Muscle layer of duodenum (tissue), 2 donors: ENCODE measurements around the gene TMCC3.
"Not testable (repeated sequence)": the region's sequence is repeated elsewhere in the genome, so short reads cannot be mapped to it uniquely, and the experiment has no call there.

ENCODE experiments used
- H3K27ac ChIP-seq: one replicate; pipeline ENCODE4 v1.7.0; 2013; ENCODE audit warnings: mild to moderate bottlenecking, low read length
- H3K27me3 ChIP-seq: one replicate; pipeline ENCODE4 v1.7.0; 2013; ENCODE audit warnings: low read depth, mild to moderate bottlenecking, control low read depth, low read length
- H3K36me3 ChIP-seq, 2 donors: one replicate each; pipeline ENCODE4 v1.7.0; 2013; ENCODE audit warnings: low read length in 2 of 2, control low read depth in 1 of 2, mild to moderate bottlenecking in 1 of 2; ENCODE audit not compliant: insufficient read depth in 2 of 2, control insufficient read depth in 1 of 2
- H3K4me1 ChIP-seq, 2 donors: one replicate each; pipeline ENCODE4 v1.7.0; 2013; ENCODE audit warnings: low read length in 2 of 2, mild to moderate bottlenecking in 2 of 2, control low read depth in 1 of 2, moderate library complexity in 1 of 2; ENCODE audit not compliant: insufficient read depth in 2 of 2, control insufficient read depth in 1 of 2
- H3K4me3 ChIP-seq, 2 donors: one replicate each; pipeline ENCODE4 v1.7.0; 2013; ENCODE audit warnings: low read length in 2 of 2, low read depth in 1 of 2, mild to moderate bottlenecking in 1 of 2
- H3K9me3 ChIP-seq, 2 donors: one replicate each; pipeline ENCODE4 v1.7.0; 2013; ENCODE audit warnings: low read length in 2 of 2, control low read depth in 1 of 2, mild to moderate bottlenecking in 1 of 2; ENCODE audit not compliant: control insufficient read depth in 1 of 2
- donor health status: healthy.

TMCC3 gene

DNA sequence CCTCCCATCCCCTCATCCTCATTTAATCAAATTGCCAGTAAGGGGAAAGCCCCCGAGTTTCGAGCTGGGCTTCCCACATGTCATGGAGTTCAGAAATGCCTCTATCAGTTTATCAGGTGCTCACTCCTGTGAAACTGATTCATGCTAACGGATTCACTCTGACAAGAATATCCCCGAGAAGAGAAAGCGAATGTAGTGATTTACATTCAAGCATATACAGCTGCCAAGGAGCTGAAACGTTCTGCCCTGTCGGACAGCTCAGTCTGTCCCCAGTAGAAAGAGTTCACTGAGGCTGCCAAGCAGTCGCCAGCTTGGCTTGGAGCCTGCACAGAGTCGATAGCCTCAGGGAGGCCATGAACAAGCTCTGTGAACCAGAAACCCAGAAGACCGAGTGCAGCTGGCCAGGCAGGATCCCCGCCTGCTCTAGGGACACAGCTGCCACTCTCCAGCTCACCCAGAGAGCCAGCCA, 88.4 kb downstream of the TMCC3 start:
- Histone ChIP-seq H3K36me3 (no peaks in the 10 kb centered on the region), H3K9me3 (peaks cover 0 to 3% of the 10 kb centered on the region in 2 donors), H3K27me3 (no peaks in the 10 kb centered on the region), H3K4me3 (no peak overlapping the region), H3K27ac (no peak overlapping the region), H3K4me1 (no peaks in the 10 kb centered on the region)

- H3K4me1 ChIP-seq: no peaks in the 10 kb centered on the region
Observed at GRCh38 chr12:94560431-94561221, 89.7 kb downstream of the TMCC3 start.

GRCh38 chr12:94558612-94559011, 91.7 kb downstream of the TMCC3 start:
- H3K4me1 ChIP-seq: no peaks in the 10 kb centered on the region
- no peaks in the 10 kb centered on the region for H3K36me3 ChIP-seq
- H3K4me3 ChIP-seq: no peak overlapping the region
- H3K27me3 ChIP-seq: no peaks in the 10 kb centered on the region
- H3K9me3 ChIP-seq: peaks cover 0 to 3% of the 10 kb centered on the region in 2 donors
- no peak overlapping the region for H3K27ac ChIP-seq

More at GRCh38 chr12:94560431-94561221, 89.7 kb downstream of the TMCC3 start:
- Histone ChIP-seq H3K27me3 (no peaks in the 10 kb centered on the region), H3K9me3 (peaks cover 0 to 3% of the 10 kb centered on the region in 2 donors), H3K36me3 (no peaks in the 10 kb centered on the region), H3K27ac (no peak overlapping the region), H3K4me3 (no peak overlapping the region)

DNA sequence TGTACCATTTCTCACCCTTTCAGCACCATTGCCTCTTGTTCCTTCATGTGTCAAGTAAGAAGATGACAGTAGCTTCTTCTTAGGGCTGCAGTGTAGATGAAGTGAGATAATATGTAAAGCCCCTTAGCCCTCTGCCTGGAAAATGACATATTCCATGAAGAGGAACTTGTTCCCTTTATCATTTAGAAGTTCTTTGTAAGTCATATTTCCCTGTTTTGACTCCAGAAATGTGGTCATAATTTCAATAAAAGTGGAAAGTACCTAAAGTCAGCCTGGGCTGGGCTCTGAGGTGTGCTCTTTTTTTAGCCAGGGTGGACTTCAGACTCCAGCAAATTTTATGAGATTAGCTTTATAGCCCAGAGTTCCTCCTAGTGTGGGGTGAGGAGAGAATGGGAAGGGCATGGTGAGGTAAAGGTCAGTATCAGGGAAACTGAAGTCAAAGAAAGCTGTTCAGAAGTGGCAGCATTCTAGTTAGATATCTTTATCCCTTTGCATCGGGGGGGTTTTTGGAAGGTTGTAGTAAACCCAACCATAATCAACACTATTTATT, 92.5 kb downstream of the TMCC3 start:
- H3K27me3 ChIP-seq: no peaks in the 10 kb centered on the region
- H3K4me3 ChIP-seq: no peak overlapping the region
- peak overlapping the region; percentile 28 for H3K27ac ChIP-seq
- no peaks in the 10 kb centered on the region for H3K36me3 ChIP-seq
- peaks cover 0 to 3% of the 10 kb centered on the region in 2 donors for H3K9me3 ChIP-seq
- no peaks in the 10 kb centered on the region for H3K4me1 ChIP-seq

- H3K27me3 ChIP-seq: no peaks in the 10 kb centered on the region
- no peaks in the 10 kb centered on the region for H3K36me3 ChIP-seq
- H3K9me3 ChIP-seq: peaks cover 0 to 3% of the 10 kb centered on the region in 2 donors
- no peak overlapping the region for H3K27ac ChIP-seq
- H3K4me1 ChIP-seq: no peaks in the 10 kb centered on the region
- no peak overlapping the region for H3K4me3 ChIP-seq
Observed at GRCh38 chr12:94555687-94556086, 94.7 kb downstream of the TMCC3 start.

DNA sequence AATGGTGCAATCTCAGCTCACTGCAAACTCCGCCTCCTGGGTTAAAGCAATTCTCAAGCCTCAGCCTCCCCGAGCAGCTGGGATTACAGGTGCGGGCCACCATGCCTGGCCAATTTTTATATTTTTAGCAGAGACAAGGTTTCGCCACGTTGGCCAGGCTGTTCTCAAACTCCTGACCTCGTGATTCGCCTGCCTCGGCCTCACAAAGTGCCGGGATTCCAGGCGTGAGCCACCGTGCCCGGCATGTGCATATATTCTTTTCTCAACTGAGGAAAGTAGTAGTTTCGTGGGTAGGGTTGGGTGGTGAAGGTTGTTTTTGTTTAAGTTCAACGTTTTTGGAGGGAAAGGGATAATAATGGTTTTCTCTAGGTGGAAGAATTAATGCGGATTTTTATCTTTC, 96.5 kb downstream of the TMCC3 start:
- Histone ChIP-seq H3K27ac (no peak overlapping the region), H3K9me3 (peaks cover 0 to 3% of the 10 kb centered on the region in 2 donors), H3K4me1 (no peaks in the 10 kb centered on the region), H3K36me3 (no peaks in the 10 kb centered on the region), H3K27me3 (no peaks in the 10 kb centered on the region), H3K4me3 (no peak overlapping the region)

- Histone ChIP-seq H3K27ac (no peak overlapping the region), H3K4me3 (no peak overlapping the region), H3K27me3 (no peaks in the 10 kb centered on the region), H3K9me3 (peaks cover 0 to 4% of the 10 kb centered on the region in 2 donors), H3K4me1 (no peaks in the 10 kb centered on the region), H3K36me3 (no peaks in the 10 kb centered on the region)
Observed at GRCh38 chr12:94553130-94553519, 97.2 kb downstream of the TMCC3 start.

GRCh38 chr12:94551810-94552209, 98.5 kb downstream of the TMCC3 start:
- Histone ChIP-seq H3K9me3 (peaks cover 0 to 2% of the 10 kb centered on the region in 2 donors), H3K4me3 (no peak overlapping the region), H3K27ac (no peak overlapping the region), H3K27me3 (no peaks in the 10 kb centered on the region), H3K4me1 (no peaks in the 10 kb centered on the region), H3K36me3 (no peaks in the 10 kb centered on the region)

- Histone ChIP-seq H3K27ac (no peak overlapping the region), H3K4me1 (no peaks in the 10 kb centered on the region), H3K9me3 (peaks cover 0 to 2% of the 10 kb centered on the region in 2 donors), H3K4me3 (no peak overlapping the region), H3K36me3 (no peaks in the 10 kb centered on the region), H3K27me3 (no peaks in the 10 kb centered on the region)
Observed at GRCh38 chr12:94550964-94551363, 99.4 kb downstream of the TMCC3 start.

DNA sequence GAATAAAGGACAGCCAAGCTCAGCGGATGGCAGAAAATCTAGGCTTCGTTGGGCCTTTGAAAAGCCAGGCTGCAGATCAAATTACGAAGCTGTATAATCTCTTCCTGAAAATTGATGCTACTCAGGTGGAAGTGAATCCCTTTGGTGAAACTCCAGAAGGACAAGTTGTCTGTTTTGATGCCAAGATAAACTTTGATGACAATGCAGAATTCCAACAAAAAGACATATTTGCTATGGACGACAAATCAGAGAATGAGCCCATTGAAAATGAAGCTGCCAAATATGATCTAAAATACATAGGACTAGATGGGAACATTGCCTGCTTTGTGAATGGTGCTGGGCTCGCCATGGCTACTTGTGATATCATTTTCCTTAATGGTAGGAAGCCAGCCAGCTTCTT, 101.5 kb downstream of the TMCC3 start:
- not testable (repeated sequence) for H3K4me3 ChIP-seq, H3K9me3 ChIP-seq, H3K36me3 ChIP-seq, H3K4me1 ChIP-seq, H3K27ac ChIP-seq, H3K27me3 ChIP-seq

DNA sequence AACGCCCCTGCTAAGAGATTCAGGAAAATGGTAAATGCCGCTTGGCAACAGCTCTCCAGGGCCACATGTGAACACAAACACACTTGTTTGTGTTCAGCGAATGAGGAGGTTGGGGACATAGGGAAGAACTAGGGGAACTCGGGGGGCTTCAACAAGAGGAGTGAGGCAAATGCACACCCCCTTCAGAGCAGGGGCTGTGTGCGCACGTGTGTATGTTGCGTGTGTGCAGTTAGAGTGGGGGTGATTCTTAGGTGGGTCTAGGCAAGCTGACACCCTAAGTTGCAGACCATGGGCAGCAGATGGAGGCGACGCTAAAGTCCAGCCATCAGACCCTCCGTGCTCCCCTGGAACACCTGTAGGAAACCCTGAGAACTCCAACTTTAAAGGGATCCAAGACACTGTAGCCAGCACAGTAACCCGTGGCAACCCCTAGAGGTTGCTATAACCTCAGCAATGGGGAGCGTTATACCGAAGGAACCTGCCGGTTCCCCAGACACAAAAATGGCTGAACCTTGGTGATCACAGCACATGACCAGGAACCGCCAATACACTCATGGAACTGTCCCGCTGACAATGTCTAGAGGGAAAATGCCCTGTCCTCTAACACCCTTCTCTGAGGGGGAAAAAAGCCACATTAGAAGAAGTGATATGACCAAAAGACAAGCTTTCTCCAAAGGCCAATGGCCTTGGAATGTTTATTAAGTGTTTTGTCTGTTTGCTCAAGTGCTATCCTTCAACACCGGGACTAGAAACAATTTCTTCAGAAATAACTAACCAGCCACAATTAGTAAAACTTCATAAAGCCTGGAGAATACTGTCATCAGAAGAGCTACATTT, 104.2 kb downstream of the TMCC3 start:
- Histone ChIP-seq H3K4me3 (no peak overlapping the region), H3K4me1 (no peaks in the 10 kb centered on the region), H3K27me3 (no peaks in the 10 kb centered on the region), H3K9me3 (peaks cover 0 to 2% of the 10 kb centered on the region in 2 donors), H3K27ac (no peak overlapping the region), H3K36me3 (no peaks in the 10 kb centered on the region)
